Adrenal gland (tissue), 12 donors: ENCODE data around the gene USP34. TPM values are rescaled to one million over a fixed set of nuclear protein-coding genes. Genes with fewer than 3 reads are reported as not detected.

ENCODE experiments used
- DNase-seq, 7 donors: peaks; one replicate each; pipeline ENCODE4 v3.0.0-alpha.2; 2019 to 2020
- H3K27ac ChIP-seq, 5 donors: fragments of 200-600 bp; sonication (generic) in 4 of 5; 1 replicate in 3 of 5; 2 replicates in 2 of 5; pipeline versions ENCODE4 v1.5.1 to v1.8.0; 2016 to 2020; ENCODE audit warnings: mild to moderate bottlenecking in 1 of 5
- H3K27me3 ChIP-seq: fragments of 200-600 bp; 2 replicates; pipeline ENCODE4 v1.8.0; 2021
- H3K36me3 ChIP-seq, 2 donors: fragments of 200-600 bp; replicated peaks in 1 of 2; 1 replicate in 1 of 2; 2 replicates in 1 of 2; pipeline versions ENCODE4 v1.5.1 to v1.8.0; 2018 to 2022
- H3K4me1 ChIP-seq, 2 donors: fragments of 200-600 bp; replicated peaks in 1 of 2; 1 replicate in 1 of 2; 2 replicates in 1 of 2; pipeline versions ENCODE4 v1.5.1 to v1.8.0; 2018 to 2021
- H3K4me3 ChIP-seq, 4 donors: fragments of 200-600 bp; sonication (generic) in 3 of 4; one replicate each; pipeline ENCODE4 v1.5.1; 2016 to 2018
- H3K9me3 ChIP-seq, 3 donors: fragments of 200-600 bp; sonication (generic) in 1 of 3; replicated peaks in 1 of 3; 1 replicate in 2 of 3; 2 replicates in 1 of 3; pipeline versions ENCODE4 v1.5.1 to v1.8.0; 2016 to 2021
- POLR2A ChIP-seq, 2 donors: fragments of 450-650 bp; IDR thresholded peaks; one replicate each; pipeline ENCODE4 v1.6.1; 2017; ENCODE audit warnings: antibody characterized with exemption in 2 of 2, mild to moderate bottlenecking in 2 of 2, moderate library complexity in 1 of 2
- WGBS, 4 donors: extraction: QIAGEN DNeasy Blood & Tissue Kit in 2 of 4; methylation state at CpG; one replicate each; pipeline versions ENCODE4 v1.1.5 to v1.1.7; 2013 to 2017; 5-methylcytosine and 5-hydroxymethylcytosine counted together
- intact Hi-C, 2 donors: fragments of 100-400 bp; cut with DNase I; formaldehyde crosslinking; loops; one replicate each; pipeline versions ENCODE4 v1.14.1 to v1.15.0; 2022 to 2023
- polyA plus RNA-seq, 3 donors: library from polyadenylated mRNA; stranded (reverse); fragments of 200-250 nt in 2 of 3; fragments of 350-450 nt in 1 of 3; fragmentation: Illumina TruSeq in 1 of 3; extraction: RNeasy Lipid Tissue Mini Kit (QIAGEN cat#74804) in 1 of 3; gene quantifications; one replicate each; pipeline ENCODE4 v1.2.3, GENCODE V29; 2013 to 2014
- total RNA-seq, 9 donors: library from RNA; depleted of rRNA in 4 of 9; stranded (reverse); fragments of >200 nt in 4 of 9; fragments of 120-200 nt in 1 of 9; fragmentation: NEBNext Ultra II Directional in 1 of 9; extraction: Animal tissue kit (Norgen Biotek cat#: 25700) in 1 of 9; gene quantifications; one replicate each; pipeline versions ENCODE4 v1.1.0 to v1.2.4, GENCODE V29; 2013 to 2023
- TF ChIP-seq, protein P1 (sequence below), 6 experiments: fragments of 450-650 bp in 4 of 6; fragments of 200-600 bp in 2 of 6; sonication (generic) in 1 of 6; IDR thresholded peaks; 1 replicate in 5 of 6; 2 replicates in 1 of 6; pipeline versions ENCODE4 v1.5.1 to v1.8.0; 2016 to 2021; ENCODE audit warnings: antibody characterized with exemption in 6 of 6, mild to moderate bottlenecking in 2 of 6, moderate library complexity in 1 of 6
- donor health status: healthy with polysubstance abuse.
- donor health status: Bipolar disorder and iron deficiency.
- donor health status: DM: yes; HTN: yes; CAD: no.
- donor health status: DM: no; HTN: no; CAD: no.
- donor health status: DM: no; HTN: no; CAD: no.
- donor health status: DM: yes; HTN: yes; CAD: no.

The USP34 gene
- total and polyA plus RNA-seq, 12 donors, result 78.1 to 163 (median 99.2) TPM

GRCh38 chr2:61241266-61241665 is 229.6 kb downstream of the USP34 start:
- TF ChIP-seq, protein P1, sequence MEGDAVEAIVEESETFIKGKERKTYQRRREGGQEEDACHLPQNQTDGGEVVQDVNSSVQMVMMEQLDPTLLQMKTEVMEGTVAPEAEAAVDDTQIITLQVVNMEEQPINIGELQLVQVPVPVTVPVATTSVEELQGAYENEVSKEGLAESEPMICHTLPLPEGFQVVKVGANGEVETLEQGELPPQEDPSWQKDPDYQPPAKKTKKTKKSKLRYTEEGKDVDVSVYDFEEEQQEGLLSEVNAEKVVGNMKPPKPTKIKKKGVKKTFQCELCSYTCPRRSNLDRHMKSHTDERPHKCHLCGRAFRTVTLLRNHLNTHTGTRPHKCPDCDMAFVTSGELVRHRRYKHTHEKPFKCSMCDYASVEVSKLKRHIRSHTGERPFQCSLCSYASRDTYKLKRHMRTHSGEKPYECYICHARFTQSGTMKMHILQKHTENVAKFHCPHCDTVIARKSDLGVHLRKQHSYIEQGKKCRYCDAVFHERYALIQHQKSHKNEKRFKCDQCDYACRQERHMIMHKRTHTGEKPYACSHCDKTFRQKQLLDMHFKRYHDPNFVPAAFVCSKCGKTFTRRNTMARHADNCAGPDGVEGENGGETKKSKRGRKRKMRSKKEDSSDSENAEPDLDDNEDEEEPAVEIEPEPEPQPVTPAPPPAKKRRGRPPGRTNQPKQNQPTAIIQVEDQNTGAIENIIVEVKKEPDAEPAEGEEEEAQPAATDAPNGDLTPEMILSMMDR (IDR thresholded peaks at IDR 0.05), result no peak
- TF ChIP-seq POLR2A (IDR thresholded peaks at IDR 0.05), result no peak
- Histone ChIP-seq H3K9me3 (no peaks in the 10 kb centered on the region), H3K36me3 (peaks cover 0 to 24% of the 10 kb centered on the region in 2 donors), H3K4me3 (no peak overlapping the region), H3K4me1 (no peaks in the 10 kb centered on the region), H3K27ac (no peak overlapping the region), H3K27me3 (no peaks in the 10 kb centered on the region)
- DNase-seq, result no peak
- intact Hi-C loops, result no loop called here
- WGBS, 4 donors, result 94 to 98% (median 97%) methylated on average over 6 of the region's 6 CpGs

DNA sequence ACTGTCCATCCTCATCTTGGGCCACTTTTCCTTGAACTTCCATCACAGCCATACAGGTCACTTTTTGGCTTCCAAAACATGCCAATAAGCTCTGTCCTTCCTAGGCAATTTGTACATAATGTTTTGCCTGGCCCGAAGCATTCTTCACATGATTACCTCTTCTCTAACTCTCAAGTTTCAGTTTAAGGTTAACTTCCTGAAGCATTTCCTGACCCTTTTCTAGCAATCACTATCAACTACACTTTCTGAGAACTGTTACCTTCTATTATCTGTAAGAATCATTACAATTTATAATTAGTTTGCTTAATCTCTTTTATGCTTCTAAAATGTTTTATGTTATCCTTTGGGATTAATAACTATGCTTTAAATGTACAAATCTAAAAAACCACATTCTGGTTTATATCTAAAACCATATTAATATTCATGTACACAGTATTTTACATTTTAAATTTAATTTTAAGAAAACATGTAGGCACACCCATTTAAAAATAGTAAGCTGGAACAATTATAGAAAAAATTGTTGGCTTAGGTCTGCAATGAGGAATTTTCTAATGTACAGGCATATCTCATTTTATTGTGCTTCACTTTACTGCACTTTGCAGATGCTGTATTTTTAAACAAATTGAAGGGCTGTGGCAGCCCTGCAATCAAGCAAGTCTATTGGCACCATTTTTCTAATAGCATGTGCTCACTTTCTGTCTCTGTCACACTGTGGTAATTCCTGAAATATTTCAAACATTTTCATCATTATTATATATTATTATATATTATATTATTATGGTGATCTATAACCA is 232.5 kb downstream of the USP34 start:
- H3K27ac ChIP-seq, result no peak overlapping the region
- TF ChIP-seq POLR2A (IDR thresholded peaks at IDR 0.05), result no peak
- intact Hi-C loops, result no loop called here
- no peaks in the 10 kb centered on the region for H3K4me1 ChIP-seq
- no peaks in the 10 kb centered on the region for H3K9me3 ChIP-seq
- no peaks in the 10 kb centered on the region for H3K27me3 ChIP-seq
- no peak for DNase-seq
- 66 to 81% (median 69%) methylated on average over 1 of the region's 1 CpG for WGBS, 4 donors
- no peak overlapping the region for H3K4me3 ChIP-seq
- peaks cover 0 to 42% of the 10 kb centered on the region in 2 donors for H3K36me3 ChIP-seq

DNA sequence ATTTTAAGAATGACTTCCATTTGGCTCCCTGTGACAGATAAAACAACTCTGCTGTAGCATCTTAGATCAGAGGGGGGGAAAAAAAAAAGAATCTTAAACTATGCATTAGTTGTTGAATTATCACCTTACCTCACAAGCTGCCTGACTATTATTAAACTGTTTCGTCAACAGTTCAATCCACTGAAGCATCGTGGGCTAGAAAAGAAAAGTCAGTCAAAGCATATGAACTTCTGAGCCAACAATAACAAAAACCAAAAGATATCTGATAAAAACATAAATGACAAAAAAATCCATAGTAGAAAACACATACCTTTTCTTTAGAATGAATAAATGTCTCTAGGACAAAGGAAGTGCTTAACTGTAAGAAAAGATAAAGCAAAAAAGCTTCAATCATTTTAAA is 235.2 kb downstream of the USP34 start:
- Histone ChIP-seq H3K4me3 (no peak overlapping the region), H3K27ac (no peak overlapping the region), H3K9me3 (no peaks in the 10 kb centered on the region), H3K4me1 (no peaks in the 10 kb centered on the region), H3K36me3 (peaks cover 0 to 53% of the 10 kb centered on the region in 2 donors), H3K27me3 (no peaks in the 10 kb centered on the region)
- 65 to 86% (median 81%) methylated on average over 2 of the region's 2 CpGs for WGBS, 4 donors
- no peak for DNase-seq
- TF ChIP-seq POLR2A (IDR thresholded peaks at IDR 0.05), result no peak
- TF ChIP-seq, protein P1 (IDR thresholded peaks at IDR 0.05), result no peak
- intact Hi-C loops, result no loop called here

DNA sequence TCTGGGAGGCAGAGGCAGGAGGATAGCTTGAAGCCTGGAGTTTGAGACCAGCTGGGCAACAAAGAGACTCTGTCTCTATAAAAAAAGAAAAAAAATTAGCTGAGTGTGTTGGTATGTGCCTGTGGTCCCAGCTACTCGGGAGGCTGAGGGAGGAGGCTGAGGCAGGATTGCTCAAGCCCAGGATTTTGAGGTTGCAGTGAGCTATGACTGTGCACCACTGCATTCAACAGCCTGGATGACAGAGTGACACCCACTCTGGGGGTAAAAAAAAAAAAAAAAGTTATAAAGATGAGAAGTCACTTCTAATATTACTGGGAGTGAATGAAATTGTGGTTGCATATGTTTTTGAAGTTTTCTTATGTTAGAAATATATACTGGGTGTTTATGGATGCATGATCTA is 237.3 kb downstream of the USP34 start:
- WGBS, 4 donors, result 91 to 100% (median 96%) methylated on average over 1 of the region's 1 CpG
- TF ChIP-seq POLR2A (IDR thresholded peaks at IDR 0.05), result no peak
- TF ChIP-seq, protein P1 (IDR thresholded peaks at IDR 0.05), result no peak
- Histone ChIP-seq H3K27me3 (no peaks in the 10 kb centered on the region), H3K9me3 (no peaks in the 10 kb centered on the region), H3K4me3 (no peak overlapping the region), H3K4me1 (no peaks in the 10 kb centered on the region), H3K36me3 (peaks cover 0 to 66% of the 10 kb centered on the region in 2 donors), H3K27ac (no peak overlapping the region)
- intact Hi-C loops, result no loop called here
- no peak for DNase-seq

GRCh38 chr2:61229936-61230335 is 241.0 kb downstream of the USP34 start:
- Histone ChIP-seq H3K4me1 (no peaks in the 10 kb centered on the region), H3K27ac (no peak overlapping the region), H3K27me3 (no peaks in the 10 kb centered on the region), H3K36me3 (peaks cover 0 to 83% of the 10 kb centered on the region in 2 donors), H3K4me3 (no peak overlapping the region), H3K9me3 (no peaks in the 10 kb centered on the region)
- TF ChIP-seq, protein P1 (IDR thresholded peaks at IDR 0.05), result no peak
- TF ChIP-seq POLR2A (IDR thresholded peaks at IDR 0.05), result no peak
- WGBS, 4 donors, result 95 to 98% (median 98%) methylated on average over 2 of the region's 2 CpGs
- DNase-seq, result no peak
- intact Hi-C loops, result no loop called here
